ENCODE results near the gene TEX14.

Gene TEX14

GRCh38 chr17:58507123-58507634, 184.7 kb downstream of the TEX14 start:
- no peak for TF ChIP-seq CTCF (conservative IDR thresholded peaks at IDR 0.05; ENCODE audit: low read depth, low read length)
- no peak overlapping the region for H3K4me3 ChIP-seq (ENCODE audit: low read depth, low read length)
- DNase-seq (ENCODE audit: low read depth), result peak; percentile 84

Measured in choroid plexus epithelial cell (primary cell).